GM23248 (cell line): ENCODE measurements around the gene ABCC12. TPM values are rescaled to one million over a fixed set of nuclear protein-coding genes. Genes with fewer than 3 reads are reported as not detected.

Experiments used
- DNase-seq: peaks from one replicate; pipeline ENCODE4 v3.0.0-alpha.2; 2015
- H2AFZ ChIP-seq: fragments of 200-600 bp; sonication (generic); 2 replicates; pipeline ENCODE4 v1.6.1; 2016; ENCODE audit warnings: antibody characterized with exemption
- H3F3A ChIP-seq: fragments of 200-600 bp; sonication (generic); 2 replicates; pipeline ENCODE4 v1.6.1; 2016; ENCODE audit warnings: mild to moderate bottlenecking, antibody characterized with exemption, mixed run types; ENCODE audit not compliant: insufficient read depth
- H3K27ac ChIP-seq: fragments of 200-600 bp; sonication (generic); 2 replicates; pipeline ENCODE4 v1.5.1; 2016; ENCODE audit warnings: mild to moderate bottlenecking
- H3K27me3 ChIP-seq: fragments of 200-600 bp; sonication (generic); replicated peaks from 2 replicates; pipeline ENCODE4 v1.6.1; 2016; ENCODE audit warnings: mild to moderate bottlenecking; ENCODE audit not compliant: insufficient read depth
- H3K36me3 ChIP-seq: fragments of 200-600 bp; sonication (generic); 2 replicates; pipeline ENCODE4 v1.6.1; 2016; ENCODE audit warnings: low read depth, mild to moderate bottlenecking
- H3K4me1 ChIP-seq: fragments of 200-600 bp; sonication (generic); 2 replicates; pipeline ENCODE4 v1.6.1; 2016; ENCODE audit warnings: mild to moderate bottlenecking; ENCODE audit not compliant: insufficient read depth
- H3K4me2 ChIP-seq: fragments of 200-600 bp; sonication (generic); one replicate; pipeline ENCODE4 v1.6.1; 2016; ENCODE audit warnings: mild to moderate bottlenecking; ENCODE audit not compliant: unreplicated experiment
- H3K4me3 ChIP-seq: fragments of 200-600 bp; sonication (generic); 2 replicates; pipeline ENCODE4 v1.5.1; 2016; ENCODE audit warnings: mild to moderate bottlenecking
- H3K79me2 ChIP-seq: fragments of 200-600 bp; sonication (generic); 2 replicates; pipeline ENCODE4 v1.6.1; 2016; ENCODE audit warnings: mild to moderate bottlenecking; ENCODE audit not compliant: insufficient read depth
- H3K9ac ChIP-seq: fragments of 200-600 bp; sonication (generic); 2 replicates; pipeline ENCODE4 v1.6.1; 2016; ENCODE audit warnings: mild to moderate bottlenecking
- H3K9me2 ChIP-seq: fragments of 200-600 bp; sonication (generic); 2 replicates; pipeline ENCODE4 v1.6.1; 2016; ENCODE audit warnings: mixed run types, mild to moderate bottlenecking, moderate library complexity; ENCODE audit not compliant: insufficient read depth
- H3K9me3 ChIP-seq: fragments of 200-600 bp; sonication (generic); one replicate; pipeline ENCODE4 v1.6.1; 2017; ENCODE audit warnings: low read depth
- H4K20me1 ChIP-seq: fragments of 200-600 bp; sonication (generic); 2 replicates; pipeline ENCODE4 v1.6.0; 2016; ENCODE audit not compliant: insufficient read depth
- EZH2 ChIP-seq: fragments of 200-600 bp; sonication (generic); IDR thresholded peaks from 2 replicates; pipeline ENCODE4 v1.6.1; 2018; ENCODE audit warnings: antibody characterized with exemption, mild to moderate bottlenecking; ENCODE audit not compliant: insufficient read depth, poor library complexity, severe bottlenecking
- EZH2phosphoT487 ChIP-seq: fragments of 200-600 bp; sonication (generic); IDR thresholded peaks from 2 replicates; pipeline ENCODE4 v1.6.1; 2018; ENCODE audit warnings: antibody characterized with exemption, moderate library complexity, mild to moderate bottlenecking, low read depth; ENCODE audit not compliant: insufficient read depth
- WGBS, 2 experiments: methylation state at CpG; one replicate each; pipeline ENCODE4 v1.1.6; 2015 to 2017; ENCODE audit warnings: low lambda C conversion rate in 2 of 2, low coverage in 1 of 2; ENCODE audit errors: missing lambda C conversion rate in 2 of 2; 5-methylcytosine and 5-hydroxymethylcytosine counted together
- in situ Hi-C: fragments of 300-500 bp; cut with MboI; formaldehyde crosslinking; loops from 2 replicates; pipeline ENCODE4 v1.15.0; 2020
- polyA plus RNA-seq: library from polyadenylated mRNA; unstranded; fragments of >200 nt; fragmentation: Nextera tagmentation; extraction: Ambion mirVana; gene quantifications from 2 replicates; pipeline ENCODE4 v1.2.1, GENCODE V29; 2016
- total RNA-seq: library from RNA; depleted of rRNA; stranded (reverse); fragments of >200 nt; shearing (Covaris generic); gene quantifications from 2 replicates; pipeline ENCODE4 v1.2.3, GENCODE V29; 2014; rRNA removed

ABCC12 gene
- total RNA-seq (not detected in 2 replicates), polyA plus RNA-seq (not detected in 2 replicates)

- Histone ChIP-seq H3K27me3 (no peaks in the 10 kb centered on the region), H3K79me2 (no peaks in the 10 kb centered on the region), H3K9me2 (no peaks in the 10 kb centered on the region), H3K9me3 (no peaks in the 10 kb centered on the region), H4K20me1 (no peaks in the 10 kb centered on the region), H3K4me3 (peak within 1 kb of the TSS; percentile 37; the same call in 1 of the 2 replicates), H3K4me2 (peak within 1 kb of the TSS; percentile 65), H2AFZ (peak within 1 kb of the TSS; percentile 76), H3F3A (no peaks in the 10 kb centered on the region), H3K36me3 (no peaks in the 10 kb centered on the region), H3K27ac (no peak within 1 kb of the TSS), H3K9ac (no peak within 1 kb of the TSS), H3K4me1 (peaks cover 8% of the 10 kb centered on the region; the same call in 1 of the 2 replicates)
- 48% methylated on average over 22 to 24 of the region's 24 CpGs for WGBS, 2 experiments
- DNase-seq, result no peak
- in situ Hi-C loops, result no loop called here
- TF ChIP-seq EZH2phosphoT487 (no peak), EZH2 (no peak)
Observed at GRCh38 chr16:48155926-48156789, at the start of gene ABCC12. Gene ABCC12 (minus strand): TSS chr16:48155993. CDS start chr16:48146424, 9,569 bp downstream.

- 62 to 66% methylated on average over 6 of the region's 6 CpGs for WGBS, 2 experiments
- Histone ChIP-seq H4K20me1 (no peaks in the 10 kb centered on the region), H3K9me3 (no peaks in the 10 kb centered on the region), H3F3A (no peaks in the 10 kb centered on the region), H3K27me3 (no peaks in the 10 kb centered on the region), H3K4me3 (no peak overlapping the region), H2AFZ (no peak overlapping the region), H3K9ac (no peak overlapping the region), H3K4me2 (no peak overlapping the region), H3K79me2 (no peaks in the 10 kb centered on the region), H3K9me2 (no peaks in the 10 kb centered on the region), H3K27ac (no peak overlapping the region), H3K4me1 (no peaks in the 10 kb centered on the region), H3K36me3 (no peaks in the 10 kb centered on the region)
- in situ Hi-C loops, result no loop called here
- TF ChIP-seq EZH2phosphoT487, result no peak
- no peak for TF ChIP-seq EZH2
- no peak for DNase-seq
Observed at GRCh38 chr16:48204825-48205151, 49.0 kb upstream of the ABCC12 start.

- no peak overlapping the region for H3K27ac ChIP-seq
- H3K9me2 ChIP-seq, result no peaks in the 10 kb centered on the region
- H2AFZ ChIP-seq, result no peak overlapping the region
- no peaks in the 10 kb centered on the region for H3K9me3 ChIP-seq
- no peaks in the 10 kb centered on the region for H3F3A ChIP-seq
- H3K27me3 ChIP-seq, result no peaks in the 10 kb centered on the region
- no peaks in the 10 kb centered on the region for H3K4me1 ChIP-seq
- H3K36me3 ChIP-seq, result no peaks in the 10 kb centered on the region
- DNase-seq, result no peak
- TF ChIP-seq EZH2phosphoT487 (no peak), EZH2 (no peak)
- no peak overlapping the region for H3K9ac ChIP-seq
- H4K20me1 ChIP-seq, result no peaks in the 10 kb centered on the region
- H3K79me2 ChIP-seq, result no peaks in the 10 kb centered on the region
- in situ Hi-C loops, result no loop called here
- H3K4me3 ChIP-seq, result no peak overlapping the region
- WGBS, 2 experiments, result 64 to 72% methylated on average over 8 of the region's 8 CpGs
- H3K4me2 ChIP-seq, result no peak overlapping the region
Observed at GRCh38 chr16:48203974-48204824, 48.4 kb upstream of the ABCC12 start.

GRCh38 chr16:48201515-48202201, 45.9 kb upstream of the ABCC12 start:
- Histone ChIP-seq H3K9me2 (no peaks in the 10 kb centered on the region), H4K20me1 (no peaks in the 10 kb centered on the region), H3K4me3 (no peak overlapping the region), H3F3A (no peaks in the 10 kb centered on the region), H3K27me3 (no peaks in the 10 kb centered on the region), H3K9me3 (no peaks in the 10 kb centered on the region), H3K27ac (no peak overlapping the region), H2AFZ (no peak overlapping the region), H3K79me2 (no peaks in the 10 kb centered on the region), H3K4me2 (no peak overlapping the region), H3K4me1 (no peaks in the 10 kb centered on the region), H3K9ac (no peak overlapping the region), H3K36me3 (no peaks in the 10 kb centered on the region)
- TF ChIP-seq EZH2phosphoT487 (no peak), EZH2 (no peak)
- in situ Hi-C loops, result no loop called here
- 50 to 53% methylated on average over 6 of the region's 6 CpGs for WGBS, 2 experiments
- no peak for DNase-seq
